CD4-positive, CD25-positive, alpha-beta regulatory T cell (primary cell): ENCODE data around the gene RAMP2. TPM values are rescaled to one million over a fixed set of nuclear protein-coding genes. Genes with fewer than 3 reads are reported as not detected.

ENCODE experiments used
- ATAC-seq, 2 donors: fragments of 150-1000 bp; cut with Tn5 transposase; one replicate each; pipeline ENCODE4 v1.10.0; 2021; ENCODE audit warnings: low read depth in 2 of 2, moderate number of reproducible peaks in 2 of 2, moderate library complexity in 1 of 2
- DNase-seq, 3 donors: peaks; one replicate each; pipeline versions ENCODE4 v3.0.0 to v3.0.0-alpha.2; 2012 to 2022; ENCODE audit warnings: mixed read lengths in 1 of 3
- H3K27ac ChIP-seq: one replicate; pipeline ENCODE4 v1.7.0; 2013; ENCODE audit warnings: mild to moderate bottlenecking, low read length; ENCODE audit not compliant: insufficient read depth, poor library complexity, severe bottlenecking
- H3K27me3 ChIP-seq: one replicate; pipeline ENCODE4 v1.7.0; 2013; ENCODE audit warnings: low read length; ENCODE audit not compliant: control insufficient read depth, insufficient read depth
- H3K36me3 ChIP-seq: one replicate; pipeline ENCODE4 v1.7.0; 2013; ENCODE audit warnings: mild to moderate bottlenecking, low read length, moderate library complexity; ENCODE audit not compliant: control insufficient read depth, insufficient read depth
- H3K4me1 ChIP-seq: 2 replicates; pipeline ENCODE4 v1.7.0; 2013; ENCODE audit warnings: mild to moderate bottlenecking, low read length; ENCODE audit not compliant: insufficient read depth, control insufficient read depth, poor library complexity, severe bottlenecking
- H3K4me3 ChIP-seq: one replicate; pipeline ENCODE4 v1.7.0; 2013; ENCODE audit warnings: low read depth, mild to moderate bottlenecking, low read length, moderate library complexity
- H3K9me3 ChIP-seq, 2 experiments: 1 replicate in 1 of 2; 2 replicates in 1 of 2; pipeline ENCODE4 v1.7.0; 2013; ENCODE audit warnings: low read length in 2 of 2, mild to moderate bottlenecking in 1 of 2, moderate library complexity in 1 of 2; ENCODE audit not compliant: control insufficient read depth in 2 of 2
- H3K27ac Mint-ChIP-seq, 3 donors: one replicate each; pipeline ENCODE4 v1.8.0; 2020 to 2022; ENCODE audit warnings: mild to moderate bottlenecking in 3 of 3, mixed read lengths in 3 of 3, moderate library complexity in 2 of 3
- H3K27me3 Mint-ChIP-seq: one replicate; pipeline ENCODE4 v1.8.0; 2022; ENCODE audit warnings: mild to moderate bottlenecking, mixed read lengths
- H3K36me3 Mint-ChIP-seq: one replicate; pipeline ENCODE4 v1.8.0; 2020; ENCODE audit warnings: mixed read lengths
- H3K4me1 Mint-ChIP-seq, 4 donors: one replicate each; pipeline ENCODE4 v1.8.0; 2020 to 2022; ENCODE audit warnings: mixed read lengths in 4 of 4, mild to moderate bottlenecking in 1 of 4
- H3K4me3 Mint-ChIP-seq, 4 donors: one replicate each; pipeline ENCODE4 v1.8.0; 2020 to 2022; ENCODE audit warnings: mild to moderate bottlenecking in 4 of 4, mixed read lengths in 4 of 4, moderate library complexity in 3 of 4
- H3K9me3 Mint-ChIP-seq, 7 donors: one replicate each; pipeline ENCODE4 v1.8.0; 2020 to 2022; ENCODE audit warnings: mixed read lengths in 7 of 7, mild to moderate bottlenecking in 3 of 7, moderate library complexity in 2 of 7
- polyA plus RNA-seq, 4 donors: library from polyadenylated mRNA; unstranded; fragments of 300-500 nt; fragmentation: Illumina TruSeq; gene quantifications; one replicate each; pipeline ENCODE4 v1.2.3, GENCODE V29; 2021
- total RNA-seq: library from RNA; stranded (reverse); gene quantifications from one replicate; pipeline ENCODE4 v1.2.3, GENCODE V29; 2022

Gene RAMP2
- total and polyA plus RNA-seq, 5 donors from 2014 or later: not detected

GRCh38 chr17:42744283-42744805 is 16.7 kb upstream of the RAMP2 start:
- peak; percentile 44 to 69 (median 68) for DNase-seq
- Mint-ChIP-seq H3K36me3 (no peaks in the 10 kb centered on the region), H3K27me3 (peaks cover 26% of the 10 kb centered on the region), H3K4me3 (peak overlapping the region; percentile 92 to 99 (median 96)), H3K27ac (peak overlapping the region; percentile 89 to 96 (median 90)), H3K9me3 (no peaks in the 10 kb centered on the region), H3K4me1 (peaks cover 19 to 38% (median 29%) of the 10 kb centered on the region in 4 donors)
- peaks cover 2% of the 10 kb centered on the region for H3K27me3 ChIP-seq
- peak overlapping the region; percentile 80 for H3K27ac ChIP-seq
- H3K36me3 ChIP-seq: no peaks in the 10 kb centered on the region
- no peaks in the 10 kb centered on the region for H3K9me3 ChIP-seq
- ATAC-seq: peak; percentile 63 to 67
- peak overlapping the region; percentile 60 for H3K4me3 ChIP-seq
- H3K4me1 ChIP-seq: peaks cover 22% of the 10 kb centered on the region

- peak within 1 kb of the TSS; percentile 80 for H3K27ac ChIP-seq
- H3K27me3 ChIP-seq: peaks cover 2% of the 10 kb centered on the region
- DNase-seq (peak; percentile 88 to 93 (median 92)), ATAC-seq (peak; percentile 88 to 89)
- Mint-ChIP-seq H3K4me1 (peaks cover 19 to 38% (median 28%) of the 10 kb centered on the region in 4 donors), H3K36me3 (no peaks in the 10 kb centered on the region), H3K9me3 (no peaks in the 10 kb centered on the region), H3K4me3 (peak within 1 kb of the TSS; percentile 92 to 99 (median 96)), H3K27me3 (peaks cover 26% of the 10 kb centered on the region), H3K27ac (peak within 1 kb of the TSS; percentile 89 to 96 (median 90))
- H3K4me1 ChIP-seq: peaks cover 22% of the 10 kb centered on the region
- H3K4me3 ChIP-seq: peak within 1 kb of the TSS; percentile 78
- H3K9me3 ChIP-seq: no peaks in the 10 kb centered on the region
- no peaks in the 10 kb centered on the region for H3K36me3 ChIP-seq
These were observed 16.0 kb upstream of the RAMP2 start, which contains the start of gene EZH1 for GRCh38 chr17:42744806-42745617. Gene EZH1 (minus strand): TSS chr17:42745040. CDS start chr17:42728941, 16,099 bp downstream.

GRCh38 chr17:42748202-42748907 is 12.7 kb upstream of the RAMP2 start:
- peaks cover 6% of the 10 kb centered on the region for H3K27me3 ChIP-seq
- H3K36me3 ChIP-seq: no peaks in the 10 kb centered on the region
- DNase-seq (no peak), ATAC-seq (no peak)
- H3K4me3 Mint-ChIP-seq: peak overlapping the region in 2 of 4 donors; percentile 65 to 76
- H3K27me3 Mint-ChIP-seq: peaks cover 41% of the 10 kb centered on the region
- H3K9me3 ChIP-seq: no peaks in the 10 kb centered on the region
- H3K4me1 ChIP-seq: peaks cover 16% of the 10 kb centered on the region
- H3K27ac Mint-ChIP-seq: no peak overlapping the region
- H3K9me3 Mint-ChIP-seq: no peaks in the 10 kb centered on the region
- no peaks in the 10 kb centered on the region for H3K36me3 Mint-ChIP-seq
- H3K4me1 Mint-ChIP-seq: peaks cover 11 to 21% (median 15%) of the 10 kb centered on the region in 4 donors
- no peak overlapping the region for H3K27ac ChIP-seq
- no peak overlapping the region for H3K4me3 ChIP-seq

GRCh38 chr17:42748908-42749798 is 11.9 kb upstream of the RAMP2 start:
- Mint-ChIP-seq H3K9me3 (no peaks in the 10 kb centered on the region), H3K4me1 (peaks cover 6 to 13% (median 9%) of the 10 kb centered on the region in 4 donors), H3K4me3 (peak overlapping the region in 1 of 4 donors; percentile 12), H3K36me3 (no peaks in the 10 kb centered on the region), H3K27ac (no peak overlapping the region), H3K27me3 (peaks cover 45% of the 10 kb centered on the region)
- Histone ChIP-seq H3K27ac (no peak overlapping the region), H3K4me3 (no peak overlapping the region), H3K9me3 (no peaks in the 10 kb centered on the region), H3K27me3 (peaks cover 6% of the 10 kb centered on the region), H3K36me3 (no peaks in the 10 kb centered on the region), H3K4me1 (peaks cover 8% of the 10 kb centered on the region)
- no peak for ATAC-seq
- DNase-seq: no peak

- H3K27me3 Mint-ChIP-seq: peaks cover 56% of the 10 kb centered on the region
- H3K4me1 ChIP-seq: no peaks in the 10 kb centered on the region
- no peak overlapping the region for H3K4me3 ChIP-seq
- H3K4me3 Mint-ChIP-seq: no peak overlapping the region
- no peaks in the 10 kb centered on the region for H3K36me3 ChIP-seq
- ATAC-seq (no peak), DNase-seq (no peak)
- no peaks in the 10 kb centered on the region for H3K9me3 Mint-ChIP-seq
- no peaks in the 10 kb centered on the region for H3K4me1 Mint-ChIP-seq
- H3K27ac ChIP-seq: no peak overlapping the region
- no peaks in the 10 kb centered on the region for H3K9me3 ChIP-seq
- peak overlapping the region in 1 of 3 donors; percentile 5 for H3K27ac Mint-ChIP-seq
- no peaks in the 10 kb centered on the region for H3K36me3 Mint-ChIP-seq
- H3K27me3 ChIP-seq: peaks cover 14% of the 10 kb centered on the region
These were observed 10.2 kb upstream of the RAMP2 start for GRCh38 chr17:42750739-42751344.

GRCh38 chr17:42751628-42752027 is 9.4 kb upstream of the RAMP2 start:
- no peaks in the 10 kb centered on the region for H3K9me3 ChIP-seq
- no peak for ATAC-seq

GRCh38 chr17:42754782-42755181 is 6.2 kb upstream of the RAMP2 start:
- ATAC-seq (no peak), DNase-seq (no peak)
- Mint-ChIP-seq H3K27ac (no peak overlapping the region), H3K9me3 (no peaks in the 10 kb centered on the region), H3K36me3 (no peaks in the 10 kb centered on the region), H3K4me1 (no peaks in the 10 kb centered on the region), H3K27me3 (peaks cover 64% of the 10 kb centered on the region), H3K4me3 (no peak overlapping the region)
- H3K9me3 ChIP-seq: no peaks in the 10 kb centered on the region
- H3K4me1 ChIP-seq: no peaks in the 10 kb centered on the region
- no peak overlapping the region for H3K4me3 ChIP-seq
- H3K36me3 ChIP-seq: no peaks in the 10 kb centered on the region
- no peak overlapping the region for H3K27ac ChIP-seq
- H3K27me3 ChIP-seq: peaks cover 19% of the 10 kb centered on the region

More at GRCh38 chr17:42751628-42752027, 9.4 kb upstream of the RAMP2 start:
- Histone ChIP-seq H3K4me1 (no peaks in the 10 kb centered on the region), H3K27ac (no peak overlapping the region), H3K36me3 (no peaks in the 10 kb centered on the region), H3K4me3 (no peak overlapping the region), H3K27me3 (peaks cover 14% of the 10 kb centered on the region)
- no peak overlapping the region for H3K4me3 Mint-ChIP-seq
- H3K36me3 Mint-ChIP-seq: no peaks in the 10 kb centered on the region
- no peak overlapping the region for H3K27ac Mint-ChIP-seq
- no peaks in the 10 kb centered on the region for H3K4me1 Mint-ChIP-seq
- peaks cover 59% of the 10 kb centered on the region for H3K27me3 Mint-ChIP-seq
- H3K9me3 Mint-ChIP-seq: no peaks in the 10 kb centered on the region
- DNase-seq: no peak
